ENCODE results near the gene C1QTNF1. TPM values are rescaled to one million over a fixed set of nuclear protein-coding genes. Genes with fewer than 3 reads are reported as not detected.

C1QTNF1 gene
- polyA plus RNA-seq, 1 donor (not counting 4 experiments of a cell fraction or from before 2014, with no cell fraction given) = 6.6 TPM

DNA sequence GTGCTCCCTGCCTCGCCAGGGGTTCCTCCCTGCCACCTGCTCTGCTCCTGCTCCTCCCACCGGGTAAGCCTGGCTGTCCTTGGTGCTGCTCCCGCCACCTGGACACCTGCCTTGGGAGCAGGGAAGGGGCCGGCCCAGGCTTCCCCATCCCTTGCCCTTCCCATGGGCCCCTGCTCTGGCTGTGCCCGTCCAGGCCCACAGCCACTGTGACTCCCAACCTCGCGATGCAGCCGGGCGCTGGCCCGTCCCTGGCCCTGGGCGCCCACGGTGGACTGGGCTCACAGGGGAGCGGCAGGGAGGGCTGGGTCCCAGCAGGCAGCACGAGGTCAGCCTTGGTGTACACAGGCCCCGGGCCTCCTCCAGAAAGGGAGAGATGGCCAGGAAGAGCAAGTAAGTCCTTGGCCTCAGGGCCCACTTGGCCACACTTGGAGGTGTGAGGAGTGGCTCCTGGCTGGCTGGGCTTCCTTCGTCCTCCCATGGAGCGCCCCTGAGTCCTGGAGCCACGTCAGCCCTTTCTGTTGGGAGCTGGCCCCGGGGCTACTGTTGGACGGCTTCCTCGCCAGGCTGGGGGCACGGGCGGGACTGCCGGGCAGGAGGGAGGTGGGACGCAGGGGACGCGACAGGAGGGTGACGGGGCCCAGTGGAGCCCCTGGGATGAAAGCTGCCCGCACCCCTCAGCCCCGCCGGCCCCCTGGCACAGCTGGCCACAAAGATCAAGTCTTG is 65.9 kb downstream of the C1QTNF1 start:
- Histone ChIP-seq H3K9me3 (ENCODE audit: control insufficient read depth, low read depth, low read length) (no peaks in the 10 kb centered on the region), H3K4me2 (ENCODE audit: control insufficient read depth, extremely low read depth, insufficient read depth, low read depth, low read length) (peak overlapping the region; percentile 60), H3K4me3 (ENCODE audit: control insufficient read depth in 2 of 3, extremely low read depth in 1 of 3, insufficient read depth in 2 of 3, low read depth in 1 of 3, low read length in 3 of 3) (no peak overlapping the region), H3K27me3 (ENCODE audit: control insufficient read depth, extremely low read depth, insufficient read depth, low read length) (peaks cover 17% of the 10 kb centered on the region), H4K20me1 (ENCODE audit: control insufficient read depth, extremely low read depth, insufficient read depth, low read length) (peaks cover 7% of the 10 kb centered on the region), H3K27ac (ENCODE audit: control insufficient read depth, insufficient read depth, low read length) (no peak overlapping the region), H3K36me3 (ENCODE audit: control insufficient read depth in 2 of 2, extremely low read depth in 1 of 2, insufficient read depth in 2 of 2, low read length in 2 of 2) (peaks cover under 1 to 6% of the 10 kb centered on the region in 2 experiments), H3K9me1 (ENCODE audit: control insufficient read depth, extremely low read depth, insufficient read depth, low read length) (no peaks in the 10 kb centered on the region), H3K4me1 (ENCODE audit: control insufficient read depth, extremely low read depth, insufficient read depth, low read length) (peaks cover 14% of the 10 kb centered on the region), H2AFZ (ENCODE audit: control insufficient read depth, low read length) (peak overlapping the region; percentile 60), H3K79me2 (ENCODE audit: control insufficient read depth, insufficient read depth, low read length) (no peaks in the 10 kb centered on the region), H3K9ac (ENCODE audit: control insufficient read depth, extremely low read depth, insufficient read depth, low read length) (no peak overlapping the region)
- dilution Hi-C loops (cut with MboI; ENCODE audit: extremely low pct_ligation_motif_present, low sequenced_read_pairs) = no loop called here
- no peak for TF ChIP-seq EZH2 (IDR thresholded peaks at IDR 0.05; ENCODE audit: low read length)
- no peak for TF ChIP-seq CTCF (optimal IDR thresholded peaks at IDR 0.05 in 1 of 3, IDR thresholded peaks at IDR 0.05 in 1 of 3, conservative IDR thresholded peaks at IDR 0.05 in 1 of 3; ENCODE audit: extremely low read depth in 1 of 3, insufficient read depth in 2 of 3, low read length in 3 of 3)
- DNase-seq (ENCODE audit: low read depth, low spot score) (no peak), FAIRE-seq (no peak)

DNA sequence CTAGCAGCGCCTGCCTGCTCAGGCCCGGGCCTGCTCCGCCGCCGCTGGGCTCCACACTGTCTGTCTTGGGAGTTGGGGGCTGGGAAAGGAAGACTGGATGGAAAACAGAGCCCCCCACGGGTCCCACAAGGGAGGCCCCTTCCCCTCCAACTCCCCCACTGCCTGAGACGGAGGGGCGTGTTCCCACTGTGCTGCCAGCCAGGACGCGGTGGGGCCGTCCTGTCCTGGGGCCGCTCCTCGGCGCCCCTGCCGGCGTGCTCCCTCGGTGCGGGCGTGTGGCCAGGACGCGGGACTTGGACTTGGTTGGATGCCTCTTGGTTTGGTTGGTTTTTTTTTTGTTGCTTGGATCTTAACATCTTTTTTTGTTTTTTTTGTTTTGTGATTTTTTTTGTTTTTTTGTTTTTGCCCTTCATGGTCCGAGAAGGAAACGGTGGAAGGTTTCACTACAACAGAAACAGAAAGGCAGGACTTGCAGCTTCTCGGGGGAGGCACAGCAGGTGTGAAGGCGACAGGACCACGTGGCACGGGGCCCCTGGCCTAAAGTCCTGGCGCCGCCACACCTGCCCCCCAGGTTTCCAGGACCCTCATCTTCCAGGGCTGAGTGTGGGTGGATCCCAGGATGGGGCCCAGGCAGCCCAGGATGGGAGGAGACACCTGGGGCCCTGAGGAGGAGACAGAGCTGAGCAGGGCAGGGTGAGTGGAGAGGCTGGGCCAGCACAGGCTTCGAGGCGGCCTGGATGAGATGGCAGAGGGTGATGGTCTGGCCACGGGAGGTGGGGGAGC is 66.7 kb downstream of the C1QTNF1 start:
- H2AFZ ChIP-seq (ENCODE audit: control insufficient read depth, low read length) = peak overlapping the region; percentile 60
- FAIRE-seq = no peak

More for the DNA sequence above, 66.7 kb downstream of the C1QTNF1 start:
- H3K4me2 ChIP-seq (ENCODE audit: control insufficient read depth, extremely low read depth, insufficient read depth, low read depth, low read length) = peak overlapping the region; percentile 60
- no peaks in the 10 kb centered on the region for H3K9me1 ChIP-seq (ENCODE audit: control insufficient read depth, extremely low read depth, insufficient read depth, low read length)
- DNase-seq (ENCODE audit: low read depth, low spot score) = no peak
- peak; percentile 57 to 65 (median 62) for TF ChIP-seq CTCF (optimal IDR thresholded peaks at IDR 0.05 in 1 of 3, IDR thresholded peaks at IDR 0.05 in 1 of 3, conservative IDR thresholded peaks at IDR 0.05 in 1 of 3; ENCODE audit: extremely low read depth in 1 of 3, insufficient read depth in 2 of 3, low read length in 3 of 3)
- TF ChIP-seq EZH2 (IDR thresholded peaks at IDR 0.05; ENCODE audit: low read length) = no peak
- peaks cover 7% of the 10 kb centered on the region for H4K20me1 ChIP-seq (ENCODE audit: control insufficient read depth, extremely low read depth, insufficient read depth, low read length)
- no peak overlapping the region for H3K4me3 ChIP-seq (ENCODE audit: control insufficient read depth in 2 of 3, extremely low read depth in 1 of 3, insufficient read depth in 2 of 3, low read depth in 1 of 3, low read length in 3 of 3)
- H3K9me3 ChIP-seq (ENCODE audit: control insufficient read depth, low read depth, low read length) = no peaks in the 10 kb centered on the region
- H3K4me1 ChIP-seq (ENCODE audit: control insufficient read depth, extremely low read depth, insufficient read depth, low read length) = peaks cover 14% of the 10 kb centered on the region
- H3K36me3 ChIP-seq (ENCODE audit: control insufficient read depth in 2 of 2, extremely low read depth in 1 of 2, insufficient read depth in 2 of 2, low read length in 2 of 2) = peaks cover 0 to 2% of the 10 kb centered on the region in 2 experiments
- no peak overlapping the region for H3K27ac ChIP-seq (ENCODE audit: control insufficient read depth, insufficient read depth, low read length)
- no peaks in the 10 kb centered on the region for H3K79me2 ChIP-seq (ENCODE audit: control insufficient read depth, insufficient read depth, low read length)
- H3K27me3 ChIP-seq (ENCODE audit: control insufficient read depth, extremely low read depth, insufficient read depth, low read length) = peaks cover 23% of the 10 kb centered on the region
- H3K9ac ChIP-seq (ENCODE audit: control insufficient read depth, extremely low read depth, insufficient read depth, low read length) = no peak overlapping the region
- dilution Hi-C loops (cut with MboI; ENCODE audit: extremely low pct_ligation_motif_present, low sequenced_read_pairs) = no loop called here
